AG08396 (cell line): ENCODE measurements around the gene ZNF521.

Experiments used
- DNase-seq: peaks from one replicate; pipeline ENCODE4 v3.0.0; 2012; ENCODE audit warnings: low spot score, mixed read lengths

The ZNF521 gene

GRCh38 chr18:25335676-25336075, 16.3 kb downstream of the ZNF521 start:
- DNase-seq: no peak

GRCh38 chr18:25335062-25335461, 16.9 kb downstream of the ZNF521 start:
- no peak for DNase-seq

- DNase-seq: no peak
Observed at GRCh38 chr18:25334588-25334987, 17.4 kb downstream of the ZNF521 start.

GRCh38 chr18:25332002-25332401, 20.0 kb downstream of the ZNF521 start:
- DNase-seq: no peak

GRCh38 chr18:25329783-25330182, 22.2 kb downstream of the ZNF521 start:
- DNase-seq: no peak

GRCh38 chr18:25327584-25327983, 24.4 kb downstream of the ZNF521 start:
- DNase-seq: no peak

GRCh38 chr18:25326361-25326952, 25.5 kb downstream of the ZNF521 start:
- no peak for DNase-seq

GRCh38 chr18:25322806-25323205, 29.2 kb downstream of the ZNF521 start:
- no peak for DNase-seq

GRCh38 chr18:25316381-25317018, 35.5 kb downstream of the ZNF521 start:
- DNase-seq: no peak

GRCh38 chr18:25314838-25315190, 37.2 kb downstream of the ZNF521 start:
- DNase-seq: no peak

- DNase-seq: no peak
Observed at GRCh38 chr18:25314151-25314837, 37.7 kb downstream of the ZNF521 start.

GRCh38 chr18:25313268-25313667, 38.7 kb downstream of the ZNF521 start:
- DNase-seq: no peak

- DNase-seq: no peak
Observed at GRCh38 chr18:25310045-25310444, 41.9 kb downstream of the ZNF521 start.

GRCh38 chr18:25308381-25308780, 43.6 kb downstream of the ZNF521 start:
- DNase-seq: no peak

- DNase-seq: no peak
Observed at GRCh38 chr18:25307192-25307591, 44.8 kb downstream of the ZNF521 start.

- no peak for DNase-seq
Observed at GRCh38 chr18:25306671-25307070, 45.3 kb downstream of the ZNF521 start.

- no peak for DNase-seq
Observed at GRCh38 chr18:25305584-25305983, 46.4 kb downstream of the ZNF521 start.

- DNase-seq: no peak
Observed at GRCh38 chr18:25300492-25300891, 51.5 kb downstream of the ZNF521 start.

- peak; percentile 40 for DNase-seq
Observed at GRCh38 chr18:25299426-25300300, 52.3 kb downstream of the ZNF521 start.

GRCh38 chr18:25298853-25299274, 53.1 kb downstream of the ZNF521 start:
- DNase-seq: peak; percentile 61

- no peak for DNase-seq
Observed at GRCh38 chr18:25295624-25296138, 56.3 kb downstream of the ZNF521 start.

- no peak for DNase-seq
Observed at GRCh38 chr18:25291150-25291549, 60.8 kb downstream of the ZNF521 start.
